ENCODE results near the gene SERPINA9. TPM values are rescaled to one million over a fixed set of nuclear protein-coding genes. Genes with fewer than 3 reads are reported as not detected.
"Not testable (repeated sequence)": the region's sequence is repeated elsewhere in the genome, so short reads cannot be mapped to it uniquely, and the experiment has no call there.

The SERPINA9 gene
- total RNA-seq, 1 experiment from 2014 or later = not detected

- no peaks in the 10 kb centered on the region for H3K36me3 Mint-ChIP-seq (ENCODE audit: insufficient read depth, unreplicated experiment)
- BruUV-seq (replicated peaks) = no TSS peak
Measured at GRCh38 chr14:94483071-94483451, 7.1 kb upstream of the SERPINA9 start.

DNA sequence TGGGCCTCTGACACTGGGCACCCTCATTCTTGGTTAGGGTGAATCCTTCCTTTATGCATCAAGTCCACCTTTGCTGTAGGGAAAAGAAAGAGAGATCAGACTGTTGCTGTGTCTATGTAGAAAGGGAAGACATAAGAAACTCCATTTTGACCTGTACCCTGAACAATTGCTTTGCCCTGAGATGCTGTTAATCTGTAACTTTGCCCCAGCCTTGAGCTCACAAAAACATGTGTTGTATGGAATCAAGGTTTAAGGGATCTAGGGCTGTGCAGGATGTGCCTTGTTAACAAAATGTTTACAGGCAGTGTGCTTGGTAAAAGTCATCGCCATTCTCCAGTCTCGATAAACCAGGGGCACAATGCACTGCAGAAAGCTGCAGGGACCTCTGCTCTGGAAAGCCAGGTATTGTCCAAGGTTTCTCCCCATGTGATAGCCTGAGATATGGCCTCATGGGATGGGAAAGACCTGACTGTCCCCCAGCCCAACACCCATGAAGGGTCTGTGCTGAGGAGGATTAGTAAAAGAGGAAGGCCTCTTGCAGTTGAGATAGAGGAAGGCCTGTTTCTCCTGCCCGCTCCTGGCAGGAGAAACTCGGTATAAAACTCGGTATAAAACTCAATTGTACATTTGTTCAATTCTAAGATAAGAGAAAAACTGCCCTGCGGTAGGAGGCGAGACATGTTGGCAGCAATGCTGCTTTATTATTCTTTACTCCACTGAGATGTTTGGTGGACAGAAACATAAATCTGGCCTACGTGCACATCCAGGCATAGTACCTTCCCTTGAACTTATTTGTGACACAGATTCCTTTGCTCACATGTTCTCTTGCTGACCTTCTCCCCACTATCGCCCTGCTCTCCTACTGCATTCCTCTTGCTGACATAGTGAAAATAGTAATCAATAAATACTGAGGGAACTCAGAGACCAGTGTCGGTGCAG is 6.4 kb upstream of the SERPINA9 start:
- H3K4me3 Mint-ChIP-seq (ENCODE audit: unreplicated experiment); DNase-seq; H3K27me3 Mint-ChIP-seq (ENCODE audit: insufficient read depth, unreplicated experiment); H3K9me3 ChIP-seq; BruUV-seq (replicated peaks); H3K27ac Mint-ChIP-seq (ENCODE audit: unreplicated experiment); H3K27me3 ChIP-seq (replicated peaks; ENCODE audit: control insufficient read depth, insufficient read depth, low read length); POLR2A ChIA-PET; H3K4me3 ChIP-seq (ENCODE audit: low read depth, low read length); H3K36me3 ChIP-seq (ENCODE audit: control insufficient read depth, insufficient read depth, low read length); H3K36me3 Mint-ChIP-seq (ENCODE audit: insufficient read depth, unreplicated experiment); CTCF ChIA-PET; H3K4me1 ChIP-seq; H3K4me1 Mint-ChIP-seq (ENCODE audit: low read depth, unreplicated experiment): not testable (repeated sequence)
- intact Hi-C loops (cut with micrococcal nuclease; ENCODE audit: unreplicated experiment) = loop anchor here (10.0 kb wide), 1 partner anchor 348 kb away; no protein-coding TSS in a partner anchor
- H3K9me3 Mint-ChIP-seq (ENCODE audit: unreplicated experiment) = peaks cover 11% of the 10 kb centered on the region

More at GRCh38 chr14:94483071-94483451, 7.1 kb upstream of the SERPINA9 start:
- Mint-ChIP-seq H3K27ac (ENCODE audit: unreplicated experiment) (no peak overlapping the region), H3K27me3 (ENCODE audit: insufficient read depth, unreplicated experiment) (no peaks in the 10 kb centered on the region), H3K4me1 (ENCODE audit: low read depth, unreplicated experiment) (no peaks in the 10 kb centered on the region), H3K4me3 (ENCODE audit: unreplicated experiment) (no peak overlapping the region), H3K9me3 (ENCODE audit: unreplicated experiment) (peaks cover 11% of the 10 kb centered on the region)
- H3K4me3 ChIP-seq (ENCODE audit: low read depth, low read length) = no peak overlapping the region
- H3K27me3 ChIP-seq (replicated peaks; ENCODE audit: control insufficient read depth, insufficient read depth, low read length) = no peaks in the 10 kb centered on the region
- intact Hi-C loops (cut with micrococcal nuclease; ENCODE audit: unreplicated experiment) = loop anchor here (10.0 kb wide), 1 partner anchor 348 kb away; no protein-coding TSS in a partner anchor
- H3K9me3 ChIP-seq = no peaks in the 10 kb centered on the region; the same call in none of the 2 replicates
- ChIA-PET POLR2A (no interaction called here), CTCF (no interaction called here)
- H3K4me1 ChIP-seq = no peaks in the 10 kb centered on the region
- H3K36me3 ChIP-seq (ENCODE audit: control insufficient read depth, insufficient read depth, low read length) = no peaks in the 10 kb centered on the region
- no peak for TF ChIP-seq CTCF (IDR thresholded peaks at IDR 0.05; ENCODE audit: insufficient read depth in 1 of 2, low read depth in 1 of 2, low read length in 1 of 2, severe bottlenecking in 1 of 2, unreplicated experiment in 1 of 2)
- no peak for DNase-seq

DNA sequence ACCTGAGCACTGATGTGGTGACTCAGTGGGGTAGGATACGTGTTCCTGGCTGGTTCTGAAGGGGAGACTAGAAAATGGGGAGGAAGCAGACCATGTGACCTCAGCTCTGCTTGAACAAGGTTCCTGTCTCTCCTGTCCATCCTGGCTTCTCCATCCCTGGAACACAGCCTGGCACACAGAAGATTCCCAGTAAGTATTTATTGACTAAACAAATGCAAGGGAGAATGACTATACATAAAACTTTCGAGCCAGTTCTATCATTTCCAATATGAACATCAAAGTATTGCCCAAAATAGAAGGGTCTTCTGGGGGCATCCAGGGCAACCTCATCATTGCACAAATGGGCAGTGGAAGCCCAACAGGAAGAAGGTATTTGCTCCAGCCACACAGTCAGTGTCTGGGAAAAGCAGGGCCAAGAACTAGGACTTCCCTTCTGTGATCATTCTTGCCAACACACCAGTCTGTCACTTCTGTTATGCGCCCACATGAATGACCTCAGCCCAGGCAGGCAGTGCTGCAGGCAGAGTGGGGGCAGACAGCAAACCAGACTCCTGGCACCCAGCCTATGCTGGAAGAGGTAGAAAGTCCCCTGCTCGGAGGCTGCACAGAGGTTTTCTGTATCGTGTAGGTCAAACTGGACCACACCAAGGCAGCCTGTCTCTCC is 5.6 kb upstream of the SERPINA9 start:
- Mint-ChIP-seq H3K27me3 (ENCODE audit: insufficient read depth, unreplicated experiment) (no peaks in the 10 kb centered on the region), H3K4me3 (ENCODE audit: unreplicated experiment) (no peak overlapping the region), H3K27ac (ENCODE audit: unreplicated experiment) (no peak overlapping the region), H3K4me1 (ENCODE audit: low read depth, unreplicated experiment) (no peaks in the 10 kb centered on the region), H3K36me3 (ENCODE audit: insufficient read depth, unreplicated experiment) (no peaks in the 10 kb centered on the region), H3K9me3 (ENCODE audit: unreplicated experiment) (peaks cover 11% of the 10 kb centered on the region)
- Histone ChIP-seq H3K4me1 (no peaks in the 10 kb centered on the region), H3K9me3 (no peaks in the 10 kb centered on the region; the same call in none of the 2 replicates), H3K27me3 (replicated peaks; ENCODE audit: control insufficient read depth, insufficient read depth, low read length) (no peaks in the 10 kb centered on the region), H3K36me3 (ENCODE audit: control insufficient read depth, insufficient read depth, low read length) (no peaks in the 10 kb centered on the region), H3K4me3 (ENCODE audit: low read depth, low read length) (no peak overlapping the region)
- DNase-seq = no peak
- ChIA-PET POLR2A (no interaction called here), CTCF (no interaction called here)
- no TSS peak for BruUV-seq (replicated peaks)
- TF ChIP-seq CTCF (IDR thresholded peaks at IDR 0.05; ENCODE audit: insufficient read depth in 1 of 2, low read depth in 1 of 2, low read length in 1 of 2, severe bottlenecking in 1 of 2, unreplicated experiment in 1 of 2) = no peak
- intact Hi-C loops (cut with micrococcal nuclease; ENCODE audit: unreplicated experiment) = loop anchor here (10.0 kb wide), 1 partner anchor 347 kb away; no protein-coding TSS in a partner anchor
